Activated CD8-positive, alpha-beta T cell treated with anti-CD3 and anti-CD28 coated beads, Interleukin-2, amount 10 ng/mL, durations not matched to agents 7 days and 5 days (primary cell): Measurements from ENCODE around the gene NLGN1. TPM values are rescaled to one million over a fixed set of nuclear protein-coding genes. Genes with fewer than 3 reads are reported as not detected.

Experiments used
- ATAC-seq: fragments of 150-1000 bp; cut with Tn5 transposase; one replicate; pipeline ENCODE4 v1.10.0; 2021; ENCODE audit warnings: moderate library complexity
- CTCF ChIA-PET: fragments of 350-600 bp; sonication (Branson Sonifier 250); formaldehyde crosslinking; loops from one replicate; lab custom pipeline; 2021; ENCODE audit warnings: antibody characterized with exemption; lab: Charles Lee
- POLR2A ChIA-PET: fragments of 350-600 bp; sonication (Branson Sonifier 250); formaldehyde crosslinking; loops from one replicate; lab custom pipeline; 2021; ENCODE audit warnings: antibody characterized with exemption; lab: Charles Lee
- DNase-seq: peaks from one replicate; pipeline ENCODE4 v3.0.0-alpha.2; 2020
- H3K27ac Mint-ChIP-seq: one replicate; pipeline ENCODE4 v1.8.0; 2021; ENCODE audit warnings: mild to moderate bottlenecking, mixed read lengths
- H3K27me3 Mint-ChIP-seq: one replicate; pipeline ENCODE4 v1.8.0; 2021; ENCODE audit warnings: low read depth, mixed read lengths
- H3K36me3 Mint-ChIP-seq: one replicate; pipeline ENCODE4 v1.8.0; 2021; ENCODE audit warnings: low read depth, mixed read lengths
- H3K4me1 Mint-ChIP-seq: one replicate; pipeline ENCODE4 v1.8.0; 2021; ENCODE audit warnings: low read depth, mixed read lengths
- H3K4me3 Mint-ChIP-seq: one replicate; pipeline ENCODE4 v1.8.0; 2021; ENCODE audit warnings: mild to moderate bottlenecking, mixed read lengths
- H3K9me3 Mint-ChIP-seq: one replicate; pipeline ENCODE4 v1.8.0; 2022; ENCODE audit warnings: mixed read lengths; ENCODE audit not compliant: insufficient read depth
- total RNA-seq, 2 experiments: library from RNA; stranded (reverse); gene quantifications; one replicate each; pipeline ENCODE4 v1.2.3, GENCODE V29; 2021

The NLGN1 gene
- total RNA-seq, 2 experiments from 2014 or later, result not detected

DNA sequence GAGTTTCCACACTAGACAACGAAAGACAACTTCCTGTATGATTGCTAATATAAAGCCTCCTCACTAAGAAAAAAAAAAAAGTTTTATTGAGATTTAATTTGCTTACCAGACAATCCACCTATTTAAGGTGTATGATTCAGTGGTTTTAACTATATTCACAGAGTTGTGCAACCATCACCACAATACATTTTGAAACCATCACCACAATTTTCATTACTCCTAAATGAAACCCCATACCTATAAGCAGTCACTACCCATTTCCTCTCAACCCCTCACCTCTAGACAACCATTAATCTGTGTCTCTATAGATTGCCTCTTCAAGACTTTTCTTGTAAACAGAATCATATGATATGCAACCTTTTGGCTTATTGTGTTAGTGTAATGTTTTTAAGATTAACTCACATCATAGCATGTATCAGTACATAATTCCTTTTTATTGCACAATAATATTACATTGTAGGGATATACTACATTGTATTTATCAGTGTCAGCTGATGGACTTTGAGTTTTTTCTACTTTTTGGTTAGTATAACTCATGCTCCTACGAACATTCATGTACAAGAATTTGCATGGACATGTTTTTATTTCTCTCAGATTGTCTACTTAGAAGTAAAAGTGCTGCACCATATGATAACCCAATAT, 339.7 kb downstream of the NLGN1 start:
- Mint-ChIP-seq H3K36me3 (no peaks in the 10 kb centered on the region), H3K27me3 (no peaks in the 10 kb centered on the region), H3K4me3 (no peak overlapping the region), H3K4me1 (no peaks in the 10 kb centered on the region), H3K9me3 (no peaks in the 10 kb centered on the region), H3K27ac (no peak overlapping the region)
- no peak for DNase-seq
- CTCF ChIA-PET, result no interaction called here
- POLR2A ChIA-PET, result no interaction called here
- ATAC-seq, result no peak

DNA sequence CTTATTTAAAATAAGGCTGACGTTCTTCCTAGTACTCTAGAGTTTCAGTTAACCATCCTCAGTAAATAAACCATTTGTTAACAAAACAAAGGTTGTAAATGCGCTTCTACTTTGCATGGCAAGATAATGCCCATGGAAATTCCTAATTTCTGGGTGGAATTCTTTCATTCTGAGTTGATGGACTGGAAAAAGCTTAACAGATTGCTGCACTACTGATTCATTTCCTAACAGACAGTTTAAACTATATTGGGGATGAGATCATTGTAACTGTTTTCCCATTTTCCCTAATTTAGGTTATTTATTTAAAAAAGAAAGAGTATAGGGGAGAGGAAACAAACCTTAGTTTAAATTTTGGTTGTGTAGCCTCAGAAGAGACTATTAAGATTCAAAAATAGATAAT, 342.2 kb downstream of the NLGN1 start:
- POLR2A ChIA-PET, result no interaction called here
- H3K27me3 Mint-ChIP-seq, result no peaks in the 10 kb centered on the region
- H3K36me3 Mint-ChIP-seq, result no peaks in the 10 kb centered on the region
- ATAC-seq (no peak), DNase-seq (no peak)
- H3K4me1 Mint-ChIP-seq, result no peaks in the 10 kb centered on the region
- CTCF ChIA-PET, result no interaction called here
- H3K9me3 Mint-ChIP-seq, result no peaks in the 10 kb centered on the region
- H3K27ac Mint-ChIP-seq, result no peak overlapping the region
- no peak overlapping the region for H3K4me3 Mint-ChIP-seq

GRCh38 chr3:173742491-173742890, 344.9 kb downstream of the NLGN1 start:
- ATAC-seq (no peak), DNase-seq (no peak)
- H3K27me3 Mint-ChIP-seq, result no peaks in the 10 kb centered on the region
- H3K9me3 Mint-ChIP-seq, result no peaks in the 10 kb centered on the region
- ChIA-PET CTCF (no interaction called here), POLR2A (no interaction called here)
- no peak overlapping the region for H3K27ac Mint-ChIP-seq
- no peak overlapping the region for H3K4me3 Mint-ChIP-seq
- H3K36me3 Mint-ChIP-seq, result no peaks in the 10 kb centered on the region
- H3K4me1 Mint-ChIP-seq, result no peaks in the 10 kb centered on the region

DNA sequence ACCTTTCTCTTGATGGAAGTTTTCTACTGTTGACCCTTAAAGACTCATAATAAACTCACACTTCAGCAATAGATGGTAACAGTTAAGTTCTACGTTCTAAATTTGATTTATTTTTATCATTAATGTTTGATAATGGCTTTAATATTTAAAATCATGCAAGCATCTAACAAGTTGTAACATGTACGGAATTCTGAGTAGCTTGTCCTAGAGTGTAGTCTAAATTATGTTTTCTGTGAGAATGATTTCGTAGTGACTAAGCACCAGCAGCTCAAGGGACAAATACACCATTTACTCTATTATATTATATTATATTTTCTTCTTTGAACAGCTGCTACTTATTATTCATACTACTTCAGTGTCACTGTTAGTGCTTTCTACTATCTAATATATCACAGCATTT, 345.6 kb downstream of the NLGN1 start:
- DNase-seq (no peak), ATAC-seq (no peak)
- no peaks in the 10 kb centered on the region for H3K9me3 Mint-ChIP-seq
- H3K4me1 Mint-ChIP-seq, result no peaks in the 10 kb centered on the region
- CTCF ChIA-PET, result no interaction called here
- H3K4me3 Mint-ChIP-seq, result no peak overlapping the region
- H3K36me3 Mint-ChIP-seq, result no peaks in the 10 kb centered on the region
- POLR2A ChIA-PET, result no interaction called here
- no peaks in the 10 kb centered on the region for H3K27me3 Mint-ChIP-seq
- H3K27ac Mint-ChIP-seq, result no peak overlapping the region

DNA sequence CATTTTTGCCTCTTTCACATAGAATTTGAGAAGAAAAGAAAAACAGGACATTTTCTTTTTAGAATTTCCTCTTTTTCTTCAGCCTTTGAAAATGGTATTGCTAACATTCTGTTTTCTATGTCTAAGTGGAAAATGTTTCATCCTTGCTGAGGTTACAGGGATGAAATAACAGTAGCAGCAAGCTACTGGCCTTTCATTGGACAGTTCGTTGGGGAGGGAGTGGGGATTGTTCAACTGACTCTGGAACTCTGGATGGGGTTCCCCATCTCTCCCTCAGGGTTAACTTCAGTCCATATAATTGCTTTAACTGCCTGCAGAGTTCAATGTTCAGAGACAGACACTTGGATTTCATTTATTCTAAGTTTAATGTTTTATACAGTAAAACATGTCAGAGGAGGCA, 346.0 kb downstream of the NLGN1 start:
- Mint-ChIP-seq H3K9me3 (no peaks in the 10 kb centered on the region), H3K4me1 (no peaks in the 10 kb centered on the region), H3K27ac (no peak overlapping the region), H3K27me3 (no peaks in the 10 kb centered on the region), H3K4me3 (no peak overlapping the region), H3K36me3 (no peaks in the 10 kb centered on the region)
- ChIA-PET CTCF (no interaction called here), POLR2A (no interaction called here)
- DNase-seq (no peak), ATAC-seq (no peak)

- Mint-ChIP-seq H3K27me3 (no peaks in the 10 kb centered on the region), H3K27ac (no peak overlapping the region), H3K4me3 (no peak overlapping the region), H3K4me1 (no peaks in the 10 kb centered on the region), H3K9me3 (no peaks in the 10 kb centered on the region), H3K36me3 (no peaks in the 10 kb centered on the region)
- ChIA-PET CTCF (no interaction called here), POLR2A (no interaction called here)
- DNase-seq, result no peak
- ATAC-seq, result no peak
These were observed 346.9 kb downstream of the NLGN1 start for GRCh38 chr3:173744479-173744878.

DNA sequence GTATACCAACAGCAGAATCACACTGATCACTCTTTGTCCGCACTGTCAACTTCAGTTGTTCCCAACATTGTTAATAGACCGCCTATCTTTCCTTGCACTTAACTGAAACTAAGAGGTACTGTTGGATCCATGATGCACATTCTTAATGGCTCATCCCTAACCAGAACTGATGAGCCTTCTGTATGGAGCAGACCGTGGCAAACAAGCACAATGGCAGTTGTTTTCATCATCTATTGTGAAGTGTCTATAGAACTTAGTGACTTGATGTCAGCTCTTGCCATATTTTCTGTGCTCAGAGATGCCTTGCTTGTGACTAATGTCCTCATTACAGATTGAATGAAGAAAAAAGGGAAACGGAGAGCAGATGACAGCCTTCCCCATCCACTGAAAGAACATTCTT, 347.4 kb downstream of the NLGN1 start:
- Mint-ChIP-seq H3K36me3 (no peaks in the 10 kb centered on the region), H3K27ac (no peak overlapping the region), H3K9me3 (no peaks in the 10 kb centered on the region), H3K4me1 (no peaks in the 10 kb centered on the region), H3K4me3 (no peak overlapping the region), H3K27me3 (no peaks in the 10 kb centered on the region)
- no peak for ATAC-seq
- CTCF ChIA-PET, result no interaction called here
- no peak for DNase-seq
- POLR2A ChIA-PET, result no interaction called here

DNA sequence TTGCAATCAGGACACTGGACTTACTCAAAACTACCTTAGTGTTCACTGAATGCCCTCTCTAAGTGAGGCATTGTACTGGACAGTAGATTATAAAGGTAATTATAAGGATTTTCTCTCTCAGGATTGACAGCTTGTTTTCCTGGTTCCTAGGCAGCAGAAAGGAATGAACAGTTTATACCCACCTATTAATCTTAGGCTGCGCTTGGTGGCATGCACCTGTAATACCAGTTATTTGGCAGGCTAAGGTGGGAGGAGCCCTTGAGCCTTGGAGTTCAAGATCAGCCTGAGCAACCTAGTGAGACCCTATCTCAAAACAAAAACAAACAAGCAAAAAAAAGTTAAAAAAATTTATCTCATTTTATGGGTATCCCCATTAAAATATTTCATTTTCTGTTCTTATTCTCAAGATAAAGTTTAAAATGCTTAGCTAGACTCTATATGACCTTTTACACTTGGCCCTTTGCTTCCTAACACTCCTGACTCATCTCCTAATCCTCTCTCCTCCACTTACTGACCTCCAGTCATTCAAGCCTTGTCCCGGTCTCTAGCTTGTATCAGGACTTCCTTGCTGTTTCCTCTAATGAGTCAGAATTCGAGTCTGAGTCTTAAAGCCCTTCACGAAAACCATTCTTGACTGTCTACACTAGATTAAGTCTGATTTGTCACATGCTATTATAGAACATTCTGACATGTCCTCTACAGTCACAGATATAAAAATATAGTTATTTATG, 348.6 kb downstream of the NLGN1 start:
- H3K4me3 Mint-ChIP-seq, result no peak overlapping the region
- H3K27me3 Mint-ChIP-seq, result no peaks in the 10 kb centered on the region
- no peaks in the 10 kb centered on the region for H3K36me3 Mint-ChIP-seq
- ATAC-seq (no peak), DNase-seq (no peak)
- CTCF ChIA-PET, result no interaction called here
- no peak overlapping the region for H3K27ac Mint-ChIP-seq
- H3K9me3 Mint-ChIP-seq, result no peaks in the 10 kb centered on the region
- H3K4me1 Mint-ChIP-seq, result no peaks in the 10 kb centered on the region
- POLR2A ChIA-PET, result no interaction called here

DNA sequence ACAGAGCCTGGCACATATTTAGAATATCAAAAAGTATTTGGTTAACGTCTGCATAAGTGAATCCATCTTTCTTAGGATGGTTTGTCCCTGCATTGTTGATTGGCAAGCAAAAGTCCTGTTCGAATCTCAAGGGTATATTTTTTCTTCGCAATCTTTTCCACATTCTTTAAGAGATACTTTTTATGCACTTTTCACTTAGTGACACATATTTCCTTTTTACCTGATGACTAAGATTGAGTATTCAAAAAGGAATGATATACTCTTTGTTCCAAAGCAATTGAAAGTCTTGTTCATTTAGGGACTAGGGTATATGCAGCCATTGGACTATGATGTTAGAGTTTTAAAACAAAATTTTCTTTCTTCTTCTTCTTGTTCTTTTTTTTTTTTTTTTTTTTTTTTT, 349.9 kb downstream of the NLGN1 start:
- DNase-seq (no peak), ATAC-seq (no peak)
- Mint-ChIP-seq H3K4me3 (no peak overlapping the region), H3K27me3 (no peaks in the 10 kb centered on the region), H3K27ac (no peak overlapping the region), H3K9me3 (no peaks in the 10 kb centered on the region), H3K36me3 (no peaks in the 10 kb centered on the region), H3K4me1 (no peaks in the 10 kb centered on the region)
- ChIA-PET CTCF (no interaction called here), POLR2A (no interaction called here)

GRCh38 chr3:173748105-173748504, 350.6 kb downstream of the NLGN1 start:
- ATAC-seq (no peak), DNase-seq (no peak)
- H3K9me3 Mint-ChIP-seq, result no peaks in the 10 kb centered on the region
- CTCF ChIA-PET, result no interaction called here
- POLR2A ChIA-PET, result no interaction called here
- H3K4me3 Mint-ChIP-seq, result no peak overlapping the region
- no peaks in the 10 kb centered on the region for H3K4me1 Mint-ChIP-seq
- H3K27me3 Mint-ChIP-seq, result no peaks in the 10 kb centered on the region
- H3K36me3 Mint-ChIP-seq, result no peaks in the 10 kb centered on the region
- no peak overlapping the region for H3K27ac Mint-ChIP-seq

- Mint-ChIP-seq H3K4me3 (no peak overlapping the region), H3K4me1 (no peaks in the 10 kb centered on the region), H3K36me3 (no peaks in the 10 kb centered on the region), H3K9me3 (no peaks in the 10 kb centered on the region), H3K27ac (no peak overlapping the region), H3K27me3 (no peaks in the 10 kb centered on the region)
- CTCF ChIA-PET, result no interaction called here
- ATAC-seq, result no peak
- DNase-seq, result no peak
- POLR2A ChIA-PET, result no interaction called here
These were observed 352.6 kb downstream of the NLGN1 start for GRCh38 chr3:173750095-173750494.

DNA sequence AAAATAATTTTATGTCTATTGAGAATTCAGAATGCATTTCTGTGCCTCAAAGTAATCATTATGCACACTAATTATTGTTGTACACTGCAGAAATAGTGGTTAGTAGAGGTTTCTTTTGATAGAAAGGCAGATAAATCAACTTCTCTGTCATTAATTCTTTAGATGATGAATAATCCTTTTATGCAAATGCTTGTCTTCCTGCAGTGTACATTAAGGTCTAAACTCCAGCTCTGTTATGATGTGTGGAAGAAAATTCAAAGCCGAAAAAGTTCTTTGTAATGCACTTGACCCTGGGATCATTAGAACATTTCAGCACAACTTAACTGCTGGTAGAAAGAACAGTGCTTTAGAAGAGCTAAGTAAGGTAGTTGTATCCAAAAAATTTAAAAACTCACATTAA, 353.0 kb downstream of the NLGN1 start:
- Mint-ChIP-seq H3K4me1 (no peaks in the 10 kb centered on the region), H3K4me3 (no peak overlapping the region), H3K36me3 (no peaks in the 10 kb centered on the region), H3K27me3 (no peaks in the 10 kb centered on the region), H3K27ac (no peak overlapping the region), H3K9me3 (no peaks in the 10 kb centered on the region)
- no peak for DNase-seq
- ATAC-seq, result no peak
- ChIA-PET POLR2A (no interaction called here), CTCF (interaction anchor here (1.2 kb wide), 1 partner anchor 13 kb away, joined by 3 read pairs; no protein-coding TSS in a partner anchor)
